Measurements from ENCODE around the gene ZNF438.

- no peak for TF ChIP-seq GATA2 (IDR thresholded peaks at IDR 0.05; ENCODE audit: low read depth, low read length)
- no peak for TF ChIP-seq GATA3 (IDR thresholded peaks at IDR 0.05; ENCODE audit: low read depth, low read length)
Measured at GRCh38 chr10:30858499-30858898, 173.2 kb downstream of the ZNF438 start.

Data from SH-SY5Y (cell line).